ENCODE results near the gene SCART1. TPM values are rescaled to one million over a fixed set of nuclear protein-coding genes. Genes with fewer than 3 reads are reported as not detected.

SCART1 gene
- total and polyA plus RNA-seq, 10 of the 15 experiments (the other 5 are each of a cell fraction or from before 2014, with no cell fraction given), result 0.05 to 22.0 (median 0.58) TPM

GRCh38 chr10:133484818-133485217 lies 31.1 kb downstream of the SCART1 start:
- CTCF ChIA-PET, result no interaction called here
- no peak for DNase-seq (ENCODE audit: low read depth, low spot score)
- POLR2A ChIA-PET, result no interaction called here
- BruUV-seq (replicated peaks), result no TSS peak
- H2AFZ ChIP-seq (ENCODE audit: control insufficient read depth, low read depth, low read length), result no peak overlapping the region
- H4K20me1 ChIP-seq (ENCODE audit: control insufficient read depth, insufficient read depth), result no peaks in the 10 kb centered on the region
- H3K9ac ChIP-seq (ENCODE audit: control insufficient read depth, insufficient read depth, low read length), result no peak overlapping the region
- H3K36me3 ChIP-seq (ENCODE audit: control insufficient read depth in 2 of 2, insufficient read depth in 2 of 2, low read length in 1 of 2), result no peaks in the 10 kb centered on the region
- intact Hi-C loops (cut with micrococcal nuclease; ENCODE audit: unreplicated experiment) (no loop called here), in situ Hi-C loops (cut with MboI) (no loop called here)
- H3K4me3 ChIP-seq, result no peak overlapping the region
- TF ChIP-seq ZBED1 (IDR thresholded peaks at IDR 0.05; ENCODE audit: borderline replicate concordance), result no peak
- TF ChIP-seq ZNF274 (IDR thresholded peaks at IDR 0.05; ENCODE audit: insufficient read depth, insufficient read length), result no peak
- TF ChIP-seq RAD51 (IDR thresholded peaks at IDR 0.05), result no peak
- TF ChIP-seq BMI1 (IDR thresholded peaks at IDR 0.05; ENCODE audit: borderline replicate concordance), result no peak
- no peak for TF ChIP-seq RELA (IDR thresholded peaks at IDR 0.05; ENCODE audit: borderline replicate concordance, partially characterized antibody)
- TF ChIP-seq GABPA (IDR thresholded peaks at IDR 0.05; ENCODE audit: low read depth), result no peak
- no peak for TF ChIP-seq ATF2 (IDR thresholded peaks at IDR 0.05; ENCODE audit: low read length)
- TF ChIP-seq SMARCA5 (IDR thresholded peaks at IDR 0.05), result no peak
- TF ChIP-seq BCLAF1 (IDR thresholded peaks at IDR 0.05), result no peak
- TF ChIP-seq IRF5 (IDR thresholded peaks at IDR 0.05; ENCODE audit: borderline replicate concordance), result no peak
- no peak for TF ChIP-seq CEBPB (IDR thresholded peaks at IDR 0.05; ENCODE audit: borderline replicate concordance in 1 of 2, low read depth in 2 of 2, low read length in 2 of 2)
- TF ChIP-seq PBX3 (IDR thresholded peaks at IDR 0.05; ENCODE audit: insufficient replicate concordance, low read depth, low read length), result no peak
- no peak for TF ChIP-seq PAX5 (IDR thresholded peaks at IDR 0.05; ENCODE audit: borderline replicate concordance, low read depth, low read length)
- TF ChIP-seq USF1 (IDR thresholded peaks at IDR 0.05; ENCODE audit: borderline replicate concordance, extremely low read length, insufficient read depth, low read depth, low read length), result no peak
- no peak for TF ChIP-seq NBN (IDR thresholded peaks at IDR 0.05)
- TF ChIP-seq TCF3 (IDR thresholded peaks at IDR 0.05; ENCODE audit: borderline replicate concordance, insufficient read depth, low read depth, low read length), result no peak
- no peak for TF ChIP-seq MXI1 (IDR thresholded peaks at IDR 0.05; ENCODE audit: low read depth, low read length)
- H3K9me3 ChIP-seq (replicated peaks; ENCODE audit: control insufficient read depth, insufficient read depth, low read length), result peaks cover 18% of the 10 kb centered on the region
- ATAC-seq, result no peak
- RAD21 ChIA-PET (ENCODE audit: unreplicated experiment), result no interaction called here
- H3K79me2 ChIP-seq (ENCODE audit: control insufficient read depth, insufficient read depth, low read length), result no peaks in the 10 kb centered on the region
- no peak for FAIRE-seq
- no peak overlapping the region for H3K4me2 ChIP-seq (ENCODE audit: control insufficient read depth, insufficient read depth)
- SMC1A ChIA-PET (ENCODE audit: uncharacterized antibody, unreplicated experiment), result no interaction called here
- peaks cover 11% of the 10 kb centered on the region for H3K4me1 ChIP-seq (ENCODE audit: control insufficient read depth, insufficient read depth, low read length)
- H3K27ac ChIP-seq (ENCODE audit: control insufficient read depth, insufficient read depth), result no peak overlapping the region
- H3K27me3 ChIP-seq (replicated peaks in 1 of 2; ENCODE audit: control insufficient read depth in 2 of 2, insufficient read depth in 2 of 2, low read length in 1 of 2), result no peaks in the 10 kb centered on the region
